GM18526 (cell line): Measurements from ENCODE around the gene PLCH1.

Source experiments
- POLR2A ChIP-seq: IDR thresholded peaks from 3 replicates; pipeline ENCODE4 v1.6.1; 2011; ENCODE audit not compliant: insufficient read length; ENCODE audit errors: extremely low read depth

The PLCH1 gene, protein sequence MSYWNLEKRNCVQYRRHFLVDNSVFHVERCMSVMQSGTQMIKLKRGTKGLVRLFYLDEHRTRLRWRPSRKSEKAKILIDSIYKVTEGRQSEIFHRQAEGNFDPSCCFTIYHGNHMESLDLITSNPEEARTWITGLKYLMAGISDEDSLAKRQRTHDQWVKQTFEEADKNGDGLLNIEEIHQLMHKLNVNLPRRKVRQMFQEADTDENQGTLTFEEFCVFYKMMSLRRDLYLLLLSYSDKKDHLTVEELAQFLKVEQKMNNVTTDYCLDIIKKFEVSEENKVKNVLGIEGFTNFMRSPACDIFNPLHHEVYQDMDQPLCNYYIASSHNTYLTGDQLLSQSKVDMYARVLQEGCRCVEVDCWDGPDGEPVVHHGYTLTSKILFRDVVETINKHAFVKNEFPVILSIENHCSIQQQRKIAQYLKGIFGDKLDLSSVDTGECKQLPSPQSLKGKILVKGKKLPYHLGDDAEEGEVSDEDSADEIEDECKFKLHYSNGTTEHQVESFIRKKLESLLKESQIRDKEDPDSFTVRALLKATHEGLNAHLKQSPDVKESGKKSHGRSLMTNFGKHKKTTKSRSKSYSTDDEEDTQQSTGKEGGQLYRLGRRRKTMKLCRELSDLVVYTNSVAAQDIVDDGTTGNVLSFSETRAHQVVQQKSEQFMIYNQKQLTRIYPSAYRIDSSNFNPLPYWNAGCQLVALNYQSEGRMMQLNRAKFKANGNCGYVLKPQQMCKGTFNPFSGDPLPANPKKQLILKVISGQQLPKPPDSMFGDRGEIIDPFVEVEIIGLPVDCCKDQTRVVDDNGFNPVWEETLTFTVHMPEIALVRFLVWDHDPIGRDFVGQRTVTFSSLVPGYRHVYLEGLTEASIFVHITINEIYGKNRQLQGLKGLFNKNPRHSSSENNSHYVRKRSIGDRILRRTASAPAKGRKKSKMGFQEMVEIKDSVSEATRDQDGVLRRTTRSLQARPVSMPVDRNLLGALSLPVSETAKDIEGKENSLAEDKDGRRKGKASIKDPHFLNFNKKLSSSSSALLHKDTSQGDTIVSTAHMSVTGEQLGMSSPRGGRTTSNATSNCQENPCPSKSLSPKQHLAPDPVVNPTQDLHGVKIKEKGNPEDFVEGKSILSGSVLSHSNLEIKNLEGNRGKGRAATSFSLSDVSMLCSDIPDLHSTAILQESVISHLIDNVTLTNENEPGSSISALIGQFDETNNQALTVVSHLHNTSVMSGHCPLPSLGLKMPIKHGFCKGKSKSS (N-terminal part only)

DNA sequence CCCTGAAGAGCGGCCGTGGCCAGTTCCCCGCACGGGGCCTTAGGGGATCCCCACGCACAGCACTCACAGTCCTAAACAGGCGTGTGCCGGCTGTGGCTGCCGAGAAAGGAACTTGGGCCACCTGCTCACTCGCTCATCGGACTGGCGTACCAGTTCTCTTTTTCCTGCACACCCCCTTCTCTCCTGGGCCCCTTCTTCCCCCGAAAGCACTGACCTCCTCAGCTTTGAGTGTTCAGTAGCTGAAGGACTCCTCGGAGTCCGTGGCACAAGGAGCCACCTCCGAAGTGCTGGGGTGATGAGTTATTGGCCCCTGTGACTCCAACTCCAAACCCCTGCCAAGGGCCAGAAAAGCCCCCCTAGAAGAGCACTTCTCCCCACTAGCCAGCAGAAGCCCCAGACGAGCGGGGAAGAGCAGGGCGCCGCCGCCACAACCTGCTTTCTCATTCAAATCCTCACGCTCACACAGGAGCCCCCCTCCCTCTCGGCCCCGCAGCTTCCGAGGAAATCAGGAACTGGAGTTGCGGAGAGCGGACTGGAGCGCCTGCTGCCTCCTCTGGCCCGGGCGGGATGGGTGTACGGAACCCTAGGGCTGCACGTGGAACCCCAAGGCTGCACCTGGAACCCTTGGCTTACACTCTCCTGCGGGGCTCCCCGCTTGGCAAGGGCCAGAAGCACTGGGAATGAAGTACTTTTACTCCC is at the start of gene PLCH1:
Gene PLCH1, minus strand, starts transcription at position 446 of the 699 bp plus-strand sequence. CDS start 40,847 bp downstream, outside the sequence.
- TF ChIP-seq POLR2A, result no peak

DNA sequence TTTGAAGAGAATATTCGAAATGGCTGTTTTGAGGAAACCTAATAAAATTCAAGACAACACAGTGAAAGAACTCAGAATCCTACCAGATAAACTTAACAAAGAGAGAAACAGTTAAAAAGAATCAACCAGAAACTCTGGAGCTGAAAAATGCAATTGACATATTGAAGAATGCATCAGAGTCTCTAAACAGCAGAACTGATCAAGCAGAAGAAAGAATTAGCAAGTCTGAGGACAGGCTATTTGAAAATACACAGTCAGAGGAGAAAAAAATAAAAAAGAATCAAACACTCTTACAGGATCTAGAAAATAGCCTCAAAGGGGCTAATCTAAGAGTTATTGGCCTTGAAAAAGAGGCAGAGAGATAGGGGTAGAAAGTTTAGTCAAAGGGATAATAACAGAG is 47.7 kb upstream of the PLCH1 start:
- no peak for TF ChIP-seq POLR2A

DNA sequence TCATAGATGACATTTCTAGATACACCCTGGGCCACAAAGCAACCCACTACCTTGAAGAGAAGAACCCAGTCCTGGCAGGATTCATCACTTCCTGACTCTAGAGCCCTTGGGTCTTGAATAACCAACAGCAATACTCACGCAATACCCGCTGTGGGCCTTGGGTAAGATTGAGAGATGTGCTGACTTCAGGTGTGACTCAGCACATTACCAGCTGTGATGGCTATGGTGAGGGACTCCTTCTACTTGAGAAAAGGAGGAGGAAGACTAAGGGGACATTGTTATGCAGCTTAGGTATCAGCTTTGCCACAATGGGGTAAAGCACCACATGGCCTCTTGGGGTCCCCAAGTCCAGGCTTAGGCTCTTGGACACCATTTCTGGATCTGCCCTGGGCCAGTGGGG is 46.3 kb upstream of the PLCH1 start:
- TF ChIP-seq POLR2A, result no peak

DNA sequence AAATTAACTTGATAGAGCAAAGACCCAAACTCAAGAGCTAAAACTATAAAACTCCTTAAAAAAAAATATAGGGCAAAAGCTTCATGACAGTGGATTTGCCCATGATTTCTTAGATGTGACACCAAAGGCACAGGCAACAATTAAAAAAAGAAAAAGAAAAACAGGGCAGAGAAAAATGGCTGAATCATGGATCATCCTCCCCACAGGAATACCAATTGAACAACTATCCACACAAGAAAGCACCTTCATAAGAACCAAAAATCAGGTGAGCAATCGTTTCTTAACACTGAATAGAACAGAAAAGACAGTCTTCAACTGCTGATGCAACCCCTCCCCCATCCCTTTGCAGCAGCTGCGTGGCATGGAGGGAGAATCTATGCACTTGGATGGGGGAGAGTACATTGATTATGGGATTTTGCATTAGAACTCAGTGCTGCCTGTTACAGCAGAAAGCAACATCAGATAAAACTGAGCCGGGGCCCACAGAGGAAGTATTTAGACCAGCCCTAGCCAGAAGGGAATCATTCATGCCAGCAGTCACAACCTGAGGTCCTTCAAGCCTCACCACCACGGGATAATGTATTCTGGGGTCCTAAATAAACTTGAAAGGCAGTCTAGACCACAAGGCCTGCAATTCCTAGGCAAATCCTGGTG is 45.5 kb upstream of the PLCH1 start:
- TF ChIP-seq POLR2A, result no peak

DNA sequence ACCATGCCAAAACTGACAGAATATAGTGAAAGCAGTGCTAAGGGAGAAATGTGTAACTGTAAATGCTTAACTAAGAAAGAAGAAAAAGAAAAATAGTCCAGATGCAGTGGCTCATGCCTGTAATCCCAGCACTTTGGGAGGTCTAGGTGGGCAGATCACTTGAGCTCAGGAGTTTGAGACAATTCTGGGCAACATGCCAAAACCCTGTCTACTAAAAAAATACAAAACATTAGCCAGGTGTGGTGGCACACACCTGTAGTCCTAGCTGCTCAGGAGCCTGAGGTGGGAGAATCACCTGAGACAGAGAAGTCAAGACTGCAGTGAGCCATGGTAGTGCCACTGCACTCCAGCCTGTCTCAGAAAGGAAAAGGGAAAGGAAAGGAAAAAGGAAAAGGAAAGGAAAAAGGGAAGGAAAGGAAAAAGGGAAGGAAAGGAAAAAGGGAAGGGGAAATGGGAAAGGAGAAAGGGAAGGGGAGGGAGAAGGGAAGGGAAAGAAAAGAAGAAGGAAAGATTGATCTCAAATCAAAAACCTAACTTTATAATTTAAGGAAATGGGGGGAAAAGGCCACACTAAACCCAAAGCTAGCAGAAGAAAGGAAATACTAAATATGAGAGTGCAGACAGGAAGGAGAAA is 40.9 kb upstream of the PLCH1 start:
- no peak for TF ChIP-seq POLR2A

DNA sequence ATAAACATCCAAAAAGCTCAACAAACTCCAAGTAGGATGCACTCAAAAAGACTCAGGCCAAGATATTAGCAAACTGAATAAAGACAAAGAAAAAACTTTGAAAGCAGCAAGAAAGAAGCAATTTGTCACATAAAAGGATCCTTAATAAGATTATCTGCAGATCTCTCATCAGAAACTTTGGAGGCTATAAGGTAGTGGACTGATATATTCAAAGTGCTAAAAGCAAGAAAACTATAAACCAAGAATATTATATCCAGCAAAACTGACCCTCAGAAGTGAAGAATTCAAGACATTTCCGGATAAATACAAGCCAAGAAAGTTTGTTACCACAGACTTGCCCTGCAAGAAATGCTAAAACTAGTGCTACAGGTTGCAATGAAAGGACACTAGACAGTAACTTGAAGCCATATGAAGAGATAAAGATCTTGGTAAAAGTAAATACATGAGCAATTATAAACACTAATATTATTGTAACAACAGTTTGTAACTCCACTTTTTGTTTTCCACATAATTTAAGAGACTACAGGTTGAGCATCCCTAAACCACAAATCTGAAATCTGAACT is 37.6 kb upstream of the PLCH1 start:
- TF ChIP-seq POLR2A, result no peak

DNA sequence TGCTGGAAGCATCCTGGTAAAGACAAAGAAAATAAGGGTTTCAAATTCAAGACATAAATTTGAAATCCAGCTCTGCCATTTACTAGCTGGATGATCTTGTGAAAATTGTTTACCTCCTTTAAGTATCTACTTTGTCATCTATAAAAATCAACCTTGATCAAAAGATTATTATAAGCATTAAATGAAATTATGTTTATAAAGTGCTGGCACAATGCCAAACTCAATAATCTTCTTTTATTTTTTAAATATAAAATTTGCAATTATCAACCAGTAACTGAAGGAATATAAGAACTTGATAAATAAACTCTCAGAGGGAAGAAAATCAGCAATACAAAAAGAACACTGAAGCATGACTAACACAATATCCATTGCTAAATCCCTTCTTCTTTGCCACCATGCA is 35.4 kb upstream of the PLCH1 start:
- no peak for TF ChIP-seq POLR2A

DNA sequence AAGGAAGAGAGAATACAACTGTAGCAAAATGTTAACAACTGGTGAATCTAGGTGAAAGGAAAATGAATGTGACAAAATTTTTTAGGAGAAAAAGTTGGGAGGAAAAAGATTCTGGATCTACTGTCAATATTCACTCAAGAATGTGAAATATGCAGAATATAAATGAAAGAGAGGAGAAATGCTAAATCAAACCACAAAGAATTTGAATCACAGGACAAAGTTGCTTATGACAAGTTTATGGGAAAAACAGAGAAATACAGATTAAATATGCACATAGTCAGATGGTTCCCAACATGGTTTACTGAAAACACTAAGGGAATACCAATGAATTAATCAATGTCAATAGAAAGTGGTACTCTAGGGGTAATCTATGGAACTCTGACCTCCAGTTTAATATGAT is 33.6 kb upstream of the PLCH1 start:
- no peak for TF ChIP-seq POLR2A

DNA sequence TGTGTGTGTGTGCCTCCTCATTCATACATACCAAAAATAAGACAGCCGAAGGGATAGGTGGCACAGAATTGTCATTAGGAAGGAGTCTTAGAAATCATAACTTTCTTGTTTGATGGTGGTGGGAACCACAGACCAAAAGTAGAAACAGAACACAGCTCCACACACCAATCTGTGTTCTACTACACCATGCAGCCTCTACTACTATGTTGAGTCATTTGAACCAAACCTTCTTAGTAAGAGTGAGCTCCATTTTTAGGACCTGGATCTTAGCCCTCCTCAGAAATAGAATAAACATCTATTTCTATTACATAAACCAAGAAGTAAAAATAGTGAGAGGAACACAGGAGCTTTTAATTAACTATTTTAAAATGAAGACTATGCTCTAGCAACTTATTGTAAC is 27.9 kb upstream of the PLCH1 start:
- no peak for TF ChIP-seq POLR2A

DNA sequence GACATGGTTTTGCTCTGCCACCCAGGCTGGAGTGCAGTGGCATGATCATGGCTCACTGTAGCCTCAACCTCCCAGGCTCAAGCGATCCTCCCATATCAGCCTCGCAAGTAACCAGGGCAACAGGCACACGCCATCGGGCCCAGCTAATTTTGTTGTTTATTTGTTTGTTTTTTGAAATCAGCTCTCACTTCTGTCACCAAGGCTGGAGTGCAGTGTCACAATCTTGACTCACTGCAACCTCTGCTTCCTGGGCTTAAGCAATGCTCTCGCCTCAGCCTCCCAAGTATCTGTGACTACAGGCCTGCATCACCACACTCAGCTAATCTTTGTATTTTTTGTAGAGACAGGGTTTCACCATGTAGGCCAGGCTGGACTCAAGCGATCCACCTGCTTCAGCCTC is 26.3 kb upstream of the PLCH1 start:
- no peak for TF ChIP-seq POLR2A

DNA sequence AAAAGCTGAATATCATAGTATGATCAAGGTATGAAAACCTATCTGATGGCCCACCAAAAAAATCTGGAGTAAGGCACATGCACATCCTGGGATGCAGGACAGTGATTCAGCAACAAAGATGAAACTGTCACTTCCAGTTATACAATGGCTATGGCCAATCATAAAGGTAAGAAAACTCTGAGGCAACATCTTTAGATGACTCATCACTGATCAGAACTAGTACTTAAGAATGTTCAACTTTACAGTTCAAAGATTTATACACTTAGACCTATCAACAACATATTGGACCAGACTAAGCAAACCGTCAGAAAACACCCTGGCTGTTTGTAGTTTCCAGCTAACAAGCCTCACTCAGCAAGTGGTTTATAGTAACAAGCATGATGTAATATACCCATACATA is 21.3 kb upstream of the PLCH1 start:
- TF ChIP-seq POLR2A, result no peak

DNA sequence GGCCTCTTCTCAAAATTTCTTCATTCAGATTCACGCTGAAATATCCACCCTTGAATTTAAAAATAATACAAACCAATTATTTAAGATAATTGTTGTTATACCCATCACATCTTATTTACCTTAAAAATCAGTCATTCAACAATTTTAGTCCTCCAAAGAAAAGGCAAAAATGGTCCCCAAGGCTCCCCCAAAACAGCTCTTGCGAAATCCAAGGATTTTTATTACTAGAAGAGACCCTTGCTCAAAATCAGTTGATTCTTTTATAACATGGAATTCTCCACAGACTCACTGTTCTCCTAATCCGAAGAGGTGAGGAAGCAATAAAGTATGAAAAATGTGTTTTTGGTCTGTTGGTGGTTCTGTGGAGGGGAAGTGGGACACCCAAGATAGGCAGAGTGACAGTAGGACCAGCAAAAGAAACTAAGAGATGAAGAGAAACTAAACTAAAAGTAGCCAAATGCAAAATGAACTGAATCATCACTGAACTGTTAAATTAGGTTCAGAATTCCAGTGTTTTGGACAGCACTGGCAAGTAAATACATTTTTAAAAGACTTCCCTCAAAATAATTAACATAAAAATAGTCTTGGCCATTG is 19.1 kb upstream of the PLCH1 start:
- no peak for TF ChIP-seq POLR2A

DNA sequence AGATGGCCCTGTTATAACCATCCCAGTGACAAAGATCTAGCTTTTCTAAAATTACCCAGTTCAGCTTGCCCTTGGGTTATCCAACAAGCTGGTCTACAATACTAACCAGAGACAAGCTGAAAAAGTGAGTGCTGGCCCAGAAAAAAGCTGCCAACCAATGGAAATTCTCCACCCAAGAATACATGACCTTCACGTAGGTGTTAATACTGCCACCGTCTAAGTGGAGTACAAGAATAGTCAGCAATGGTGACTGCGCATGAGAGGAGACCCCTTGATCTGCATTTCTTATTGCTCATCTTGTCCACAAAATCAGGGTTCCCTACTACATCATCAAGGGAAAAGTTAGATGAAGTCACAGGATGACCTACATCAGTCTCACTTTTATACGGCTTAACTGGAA is 15.8 kb upstream of the PLCH1 start:
- TF ChIP-seq POLR2A, result no peak
